Parathyroid adenoma (tissue), 2 donors: ENCODE results near the gene RGS12.
A peak's percentile ranks its signal among the peaks of the same experiment; 100 is the strongest.

Source experiments
- H2AFZ ChIP-seq: fragments of 300-600 bp; sonication (generic); one replicate; pipeline ENCODE4 v1.7.0; 2017; ENCODE audit warnings: antibody characterized with exemption, mild to moderate bottlenecking
- H3K27ac ChIP-seq: fragments of 300-600 bp; sonication (generic); one replicate; pipeline ENCODE4 v1.7.0; 2017
- H3K27me3 ChIP-seq: fragments of 300-600 bp; sonication (generic); one replicate; pipeline ENCODE4 v1.7.0; 2017; ENCODE audit warnings: low read length; ENCODE audit not compliant: control insufficient read depth, insufficient read depth
- H3K36me3 ChIP-seq: fragments of 300-600 bp; sonication (generic); one replicate; pipeline ENCODE4 v1.7.0; 2017; ENCODE audit warnings: low read length; ENCODE audit not compliant: control insufficient read depth, insufficient read depth
- H3K4me1 ChIP-seq: fragments of 300-600 bp; sonication (generic); one replicate; pipeline ENCODE4 v1.7.0; 2017; ENCODE audit warnings: control low read depth
- H3K4me2 ChIP-seq: fragments of 300-600 bp; sonication (generic); one replicate; pipeline ENCODE4 v1.7.0; 2017; ENCODE audit warnings: low read length
- H3K4me3 ChIP-seq: fragments of 300-600 bp; sonication (generic); one replicate; pipeline ENCODE4 v1.7.0; 2017; ENCODE audit warnings: low read depth, low read length
- H3K79me2 ChIP-seq: fragments of 300-600 bp; sonication (generic); one replicate; pipeline ENCODE4 v1.7.0; 2017; ENCODE audit warnings: control low read depth
- H3K9ac ChIP-seq: fragments of 300-600 bp; sonication (generic); one replicate; pipeline ENCODE4 v1.7.0; 2017; ENCODE audit warnings: mild to moderate bottlenecking
- H3K9me3 ChIP-seq: fragments of 300-600 bp; sonication (generic); one replicate; pipeline ENCODE4 v1.7.0; 2017; ENCODE audit warnings: low read length; ENCODE audit not compliant: control insufficient read depth
- TF ChIP-seq, protein P1 (sequence below): fragments of 300-600 bp; sonication (generic); IDR thresholded peaks from one replicate; pipeline ENCODE4 v1.7.0; 2017; ENCODE audit warnings: antibody characterized with exemption, mild to moderate bottlenecking
- donor health status: primary hyperparathyroidism.

RGS12 gene

DNA sequence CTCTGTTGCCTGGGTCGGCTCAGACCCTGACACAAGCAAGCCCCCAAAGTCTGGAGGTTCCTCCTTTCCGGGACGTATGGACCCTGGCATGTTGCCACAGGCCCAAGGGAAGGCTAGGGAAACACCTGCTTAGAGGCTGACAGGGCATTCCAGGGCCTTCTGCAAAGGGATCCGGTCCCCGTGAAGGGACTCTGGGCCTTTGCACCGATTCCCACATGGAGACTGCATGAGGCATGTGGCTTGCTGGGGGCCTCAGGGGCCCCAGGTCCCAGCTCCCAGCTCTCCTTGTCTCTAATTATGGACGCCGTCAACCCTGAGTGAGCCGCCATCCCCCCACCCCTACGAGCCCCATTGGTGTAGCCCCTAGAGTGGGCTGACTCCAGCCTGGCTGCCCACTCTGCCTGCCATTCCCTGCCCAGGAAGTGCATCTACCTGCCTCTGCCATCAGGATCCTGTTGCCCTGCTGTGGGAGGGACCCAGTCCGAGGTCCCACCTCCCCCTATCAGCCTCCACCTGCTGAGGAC lies 4.2 kb upstream of the RGS12 start:
- no peaks in the 10 kb centered on the region for H3K27me3 ChIP-seq
- no peaks in the 10 kb centered on the region for H3K4me1 ChIP-seq
- H3K4me2 ChIP-seq: no peak overlapping the region
- H2AFZ ChIP-seq: no peak overlapping the region
- no peak overlapping the region for H3K27ac ChIP-seq
- no peaks in the 10 kb centered on the region for H3K9me3 ChIP-seq
- no peaks in the 10 kb centered on the region for H3K36me3 ChIP-seq
- H3K4me3 ChIP-seq: no peak overlapping the region
- H3K9ac ChIP-seq: no peak overlapping the region
- no peaks in the 10 kb centered on the region for H3K79me2 ChIP-seq
- TF ChIP-seq, protein P1, sequence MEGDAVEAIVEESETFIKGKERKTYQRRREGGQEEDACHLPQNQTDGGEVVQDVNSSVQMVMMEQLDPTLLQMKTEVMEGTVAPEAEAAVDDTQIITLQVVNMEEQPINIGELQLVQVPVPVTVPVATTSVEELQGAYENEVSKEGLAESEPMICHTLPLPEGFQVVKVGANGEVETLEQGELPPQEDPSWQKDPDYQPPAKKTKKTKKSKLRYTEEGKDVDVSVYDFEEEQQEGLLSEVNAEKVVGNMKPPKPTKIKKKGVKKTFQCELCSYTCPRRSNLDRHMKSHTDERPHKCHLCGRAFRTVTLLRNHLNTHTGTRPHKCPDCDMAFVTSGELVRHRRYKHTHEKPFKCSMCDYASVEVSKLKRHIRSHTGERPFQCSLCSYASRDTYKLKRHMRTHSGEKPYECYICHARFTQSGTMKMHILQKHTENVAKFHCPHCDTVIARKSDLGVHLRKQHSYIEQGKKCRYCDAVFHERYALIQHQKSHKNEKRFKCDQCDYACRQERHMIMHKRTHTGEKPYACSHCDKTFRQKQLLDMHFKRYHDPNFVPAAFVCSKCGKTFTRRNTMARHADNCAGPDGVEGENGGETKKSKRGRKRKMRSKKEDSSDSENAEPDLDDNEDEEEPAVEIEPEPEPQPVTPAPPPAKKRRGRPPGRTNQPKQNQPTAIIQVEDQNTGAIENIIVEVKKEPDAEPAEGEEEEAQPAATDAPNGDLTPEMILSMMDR: no peak

DNA sequence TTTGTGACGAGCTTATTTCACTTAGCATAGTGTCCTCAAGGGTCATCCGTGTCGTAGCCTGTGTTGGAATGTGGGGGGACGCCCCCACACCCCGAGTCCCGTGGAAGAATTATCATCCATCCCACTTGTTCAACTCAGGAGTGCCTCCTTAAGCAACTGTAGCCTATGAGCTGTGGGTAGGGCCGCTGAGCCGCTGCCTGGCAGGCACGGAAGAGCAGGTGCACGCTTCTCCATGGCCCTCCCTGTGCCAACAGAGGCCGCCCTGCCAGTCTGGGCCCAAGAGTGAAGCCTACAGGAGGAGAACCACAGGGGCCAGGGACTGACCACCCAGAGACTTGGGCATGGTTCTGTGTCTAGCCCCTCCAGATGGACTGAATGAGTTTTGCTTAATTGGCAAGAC lies 2.3 kb upstream of the RGS12 start:
- Histone ChIP-seq H3K79me2 (no peaks in the 10 kb centered on the region), H3K36me3 (no peaks in the 10 kb centered on the region), H3K4me1 (no peaks in the 10 kb centered on the region), H3K27me3 (no peaks in the 10 kb centered on the region), H3K4me2 (no peak overlapping the region), H2AFZ (no peak overlapping the region), H3K27ac (no peak overlapping the region), H3K9me3 (no peaks in the 10 kb centered on the region), H3K9ac (no peak overlapping the region), H3K4me3 (no peak overlapping the region)
- TF ChIP-seq, protein P1: no peak

DNA sequence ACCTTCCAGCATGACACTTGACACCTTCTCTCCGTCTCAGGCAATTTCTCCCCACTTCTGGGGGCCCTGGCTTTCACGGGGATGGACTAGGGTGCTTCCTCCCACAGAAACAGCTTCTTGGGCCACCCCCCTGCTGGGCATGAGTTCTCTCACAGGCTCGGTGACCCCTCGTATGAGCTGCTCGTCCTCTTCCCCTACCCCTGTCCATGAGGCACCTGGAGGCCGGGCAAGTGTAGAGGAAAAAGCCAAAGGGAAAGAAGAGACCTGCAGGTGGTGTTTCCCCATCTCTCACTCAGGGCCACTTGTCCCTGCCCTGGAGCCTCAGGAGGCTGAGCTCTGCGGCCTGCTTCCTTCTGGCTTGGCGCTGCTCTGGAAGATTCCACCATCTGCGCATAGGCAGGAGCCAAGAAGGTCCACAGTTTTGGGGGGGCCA lies 1.9 kb upstream of the RGS12 start:
- Histone ChIP-seq H3K9ac (no peak overlapping the region), H3K4me1 (no peaks in the 10 kb centered on the region), H3K9me3 (no peaks in the 10 kb centered on the region), H3K27ac (no peak overlapping the region), H3K36me3 (no peaks in the 10 kb centered on the region), H3K79me2 (no peaks in the 10 kb centered on the region), H3K4me3 (no peak overlapping the region), H3K4me2 (peak overlapping the region; percentile 94), H2AFZ (no peak overlapping the region), H3K27me3 (no peaks in the 10 kb centered on the region)
- TF ChIP-seq, protein P1: no peak

DNA sequence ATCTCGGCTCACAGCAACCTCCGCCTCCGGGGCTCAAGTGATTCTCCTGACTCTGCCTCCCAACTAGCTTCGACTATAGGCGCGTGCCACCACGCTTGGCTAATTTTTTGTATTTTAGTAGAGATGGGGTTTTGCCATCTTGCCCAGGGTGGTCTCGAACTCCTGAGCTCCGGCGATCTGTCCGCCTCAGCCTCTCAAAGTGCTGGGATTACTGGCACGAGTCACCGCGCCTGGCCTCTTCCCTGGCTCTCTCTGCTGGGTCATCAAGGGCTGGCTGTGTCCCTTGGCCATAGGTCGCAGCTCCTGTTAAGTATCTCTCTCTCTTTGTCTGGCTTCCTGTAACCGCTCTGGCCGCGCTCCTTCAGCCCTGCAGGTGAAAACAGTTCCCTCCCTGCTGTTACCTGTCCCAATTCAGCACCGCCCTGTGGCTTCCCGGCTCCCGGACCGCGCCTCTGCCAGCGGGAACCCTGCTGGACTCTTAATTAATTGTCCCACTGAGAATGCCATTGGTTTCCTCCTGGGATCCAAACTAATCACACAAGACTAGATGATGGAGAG lies 1.3 kb upstream of the RGS12 start:
- H3K9me3 ChIP-seq: no peaks in the 10 kb centered on the region
- peak overlapping the region; percentile 94 for H3K4me2 ChIP-seq
- H3K27ac ChIP-seq: peak overlapping the region; percentile 86
- H3K4me3 ChIP-seq: peak overlapping the region; percentile 83
- H3K36me3 ChIP-seq: no peaks in the 10 kb centered on the region
- H3K9ac ChIP-seq: no peak overlapping the region
- no peaks in the 10 kb centered on the region for H3K4me1 ChIP-seq
- H3K27me3 ChIP-seq: no peaks in the 10 kb centered on the region
- no peaks in the 10 kb centered on the region for H3K79me2 ChIP-seq
- peak overlapping the region; percentile 87 for H2AFZ ChIP-seq
- TF ChIP-seq, protein P1: no peak
